B cell (primary cell): ENCODE data around the gene ACCS. TPM values are rescaled to one million over a fixed set of nuclear protein-coding genes. Genes with fewer than 3 reads are reported as not detected.

Source experiments
- ATAC-seq: fragments of 200-7000 bp; cut with Tn5 transposase; one replicate; pipeline ENCODE4 v1.10.0; 2021; ENCODE audit warnings: low read depth, mild to moderate bottlenecking, moderate number of reproducible peaks, moderate library complexity
- CTCF ChIA-PET: fragments of 350-600 bp; sonication (Branson Sonifier 250); formaldehyde crosslinking; loops from one replicate; lab custom pipeline; 2021; ENCODE audit warnings: antibody characterized with exemption, inconsistent platforms; lab: Charles Lee
- POLR2A ChIA-PET: fragments of 350-600 bp; sonication (Branson Sonifier 250); formaldehyde crosslinking; loops from one replicate; lab custom pipeline; 2021; ENCODE audit warnings: antibody characterized with exemption; lab: Charles Lee
- DNase-seq: peaks from one replicate; pipeline ENCODE4 v3.0.0; 2013
- H2AFZ ChIP-seq: 2 replicates; pipeline ENCODE4 v1.6.1; 2012; ENCODE audit warnings: mild to moderate bottlenecking, low read depth, low read length; ENCODE audit not compliant: insufficient read depth, poor library complexity, severe bottlenecking
- H3K27ac ChIP-seq, 2 donors: 1 replicate in 1 of 2; 2 replicates in 1 of 2; pipeline ENCODE4 v1.5.1; 2012 to 2013; ENCODE audit warnings: low read length in 2 of 2, mild to moderate bottlenecking in 2 of 2, moderate library complexity in 1 of 2
- H3K27me3 ChIP-seq, 4 experiments: fragments of 200-600 bp in 1 of 4; sonication (generic) in 1 of 4; replicated peaks in 1 of 4; 1 replicate in 2 of 4; 2 replicates in 2 of 4; pipeline versions ENCODE4 v1.6.1 to v1.7.0; 2013 to 2016; ENCODE audit warnings: low read length in 3 of 4, mild to moderate bottlenecking in 2 of 4, mixed read lengths in 1 of 4, moderate library complexity in 1 of 4; ENCODE audit not compliant: insufficient read depth in 4 of 4, control insufficient read depth in 3 of 4; ENCODE audit errors: control extremely low read depth in 1 of 4
- H3K36me3 ChIP-seq, 2 experiments: replicated peaks in 1 of 2; 1 replicate in 1 of 2; 2 replicates in 1 of 2; pipeline versions ENCODE4 v1.6.1 to v1.7.1; 2013; ENCODE audit warnings: low read length in 1 of 2; ENCODE audit not compliant: insufficient read depth in 2 of 2, control insufficient read depth in 1 of 2; ENCODE audit errors: control extremely low read depth in 1 of 2, extremely low read depth in 1 of 2
- H3K4me1 ChIP-seq, 2 donors: fragments of 200-600 bp in 1 of 2; sonication (generic) in 1 of 2; 1 replicate in 1 of 2; 2 replicates in 1 of 2; pipeline versions ENCODE4 v1.5.1 to v1.6.1; 2013 to 2017; ENCODE audit warnings: low read length in 2 of 2; ENCODE audit not compliant: control insufficient read depth in 2 of 2, insufficient read depth in 2 of 2
- H3K4me2 ChIP-seq: replicated peaks from 2 replicates; pipeline ENCODE3; 2012; ENCODE audit warnings: mild to moderate bottlenecking, low read depth, low read length; ENCODE audit not compliant: poor library complexity, severe bottlenecking
- H3K4me3 ChIP-seq, 5 experiments: fragments of 200-600 bp in 1 of 5; sonication (generic) in 1 of 5; 1 replicate in 3 of 5; 2 replicates in 2 of 5; pipeline versions ENCODE4 v1.5.1 to v1.7.0; 2011 to 2016; ENCODE audit warnings: low read length in 4 of 5, mild to moderate bottlenecking in 4 of 5, low read depth in 2 of 5, control low read depth in 1 of 5, moderate library complexity in 1 of 5; ENCODE audit not compliant: insufficient read depth in 1 of 5; ENCODE audit errors: control extremely low read depth in 1 of 5, extremely low read depth in 1 of 5
- H3K79me2 ChIP-seq: fragments of 200-600 bp; sonication (generic); one replicate; pipeline ENCODE4 v1.6.0; 2016; ENCODE audit warnings: low read length; ENCODE audit not compliant: control insufficient read depth, insufficient read depth
- H3K9ac ChIP-seq: fragments of 200-600 bp; sonication (generic); 2 replicates; pipeline ENCODE4 v1.6.1; 2017; ENCODE audit warnings: mild to moderate bottlenecking, low read length, moderate library complexity
- H3K9me3 ChIP-seq, 3 donors: one replicate each; pipeline versions ENCODE4 v1.6.1 to v1.7.1; 2013; ENCODE audit warnings: low read length in 2 of 3; ENCODE audit not compliant: control insufficient read depth in 2 of 3, insufficient read depth in 1 of 3; ENCODE audit errors: control extremely low read depth in 1 of 3
- H4K20me1 ChIP-seq: 2 replicates; pipeline ENCODE4 v1.6.0; 2012; ENCODE audit warnings: mild to moderate bottlenecking, low read length; ENCODE audit not compliant: insufficient read depth, control insufficient read depth, poor library complexity, severe bottlenecking
- H3K27ac Mint-ChIP-seq: one replicate; pipeline ENCODE4 v1.8.0; 2021; ENCODE audit warnings: mixed read lengths
- H3K27me3 Mint-ChIP-seq: one replicate; pipeline ENCODE4 v1.8.0; 2021; ENCODE audit warnings: mixed read lengths
- H3K4me1 Mint-ChIP-seq: one replicate; pipeline ENCODE4 v1.8.0; 2021; ENCODE audit warnings: mixed read lengths
- H3K4me3 Mint-ChIP-seq: one replicate; pipeline ENCODE4 v1.8.0; 2021; ENCODE audit warnings: mixed read lengths
- H3K9me3 Mint-ChIP-seq: one replicate; pipeline ENCODE4 v1.8.0; 2022; ENCODE audit warnings: mixed read lengths; ENCODE audit not compliant: insufficient read depth
- CTCF ChIP-seq: fragments of 200-600 bp; IDR thresholded peaks from one replicate; pipeline ENCODE4 v1.8.0; 2022; ENCODE audit warnings: antibody characterized with exemption, mild to moderate bottlenecking
- EZH2 ChIP-seq: IDR thresholded peaks from 2 replicates; pipeline ENCODE4 v1.6.1; 2012; ENCODE audit warnings: borderline replicate concordance, low read depth, mild to moderate bottlenecking, moderate library complexity, low read length; ENCODE audit not compliant: insufficient read depth, poor library complexity, severe bottlenecking
- WGBS: methylation state at CpG from one replicate; pipeline ENCODE4 v1.1.5; 2013; ENCODE audit warnings: missing lambda C conversion rate; ENCODE audit not compliant: insufficient coverage; 5-methylcytosine and 5-hydroxymethylcytosine counted together
- intact Hi-C: fragments of 100-400 bp; cut with micrococcal nuclease; formaldehyde crosslinking; loops from one replicate; pipeline ENCODE4 v1.10.0; 2022
- polyA plus RNA-seq: library from polyadenylated mRNA; depleted of rRNA; stranded (reverse); fragments of >200 nt; gene quantifications from 2 replicates; pipeline ENCODE4 v1.2.3, GENCODE V29; 2012
- total RNA-seq, 2 donors: library from RNA; stranded (reverse); fragments of 120-200 nt in 1 of 2; gene quantifications; 1 replicate in 1 of 2; 2 replicates in 1 of 2; pipeline versions ENCODE4 v1.2.3 to v1.2.4, GENCODE V29; 2013 to 2022

Gene ACCS
- total and polyA plus RNA-seq, 2 donors (not counting 1 experiment from before 2014, with no cell fraction given), result 59.5 to 63.2 TPM

- TF ChIP-seq CTCF, result no peak
- TF ChIP-seq EZH2, result no peak
- Histone ChIP-seq H2AFZ (no peak overlapping the region), H3K4me2 (no peak overlapping the region), H3K9ac (no peak overlapping the region), H3K4me1 (no peaks in the 10 kb centered on the region), H3K27me3 (no peaks in the 10 kb centered on the region), H3K36me3 (peaks cover 1 to 11% of the 10 kb centered on the region in 2 experiments), H3K9me3 (no peaks in the 10 kb centered on the region), H3K79me2 (no peaks in the 10 kb centered on the region), H4K20me1 (no peaks in the 10 kb centered on the region), H3K4me3 (no peak overlapping the region), H3K27ac (no peak overlapping the region)
- 96% methylated on average over 7 of the region's 9 CpGs for WGBS
- POLR2A ChIA-PET, result no interaction called here
- no peak for ATAC-seq
- H3K4me1 Mint-ChIP-seq, result no peaks in the 10 kb centered on the region
- DNase-seq, result no peak
- intact Hi-C loops, result no loop called here
- peaks cover 5% of the 10 kb centered on the region for H3K9me3 Mint-ChIP-seq
- no peak overlapping the region for H3K4me3 Mint-ChIP-seq
- H3K27ac Mint-ChIP-seq, result no peak overlapping the region
- CTCF ChIA-PET, result interaction anchor here (0.8 to 2.7 kb wide), 3 partner anchors 14 to 23 kb away, joined by 3 to 10 read pairs (median 6); partner anchors contain the start of genes ACCS and EXT2
- no peaks in the 10 kb centered on the region for H3K27me3 Mint-ChIP-seq
Observed at GRCh38 chr11:44080951-44081350, 14.9 kb downstream of the ACCS start.

DNA sequence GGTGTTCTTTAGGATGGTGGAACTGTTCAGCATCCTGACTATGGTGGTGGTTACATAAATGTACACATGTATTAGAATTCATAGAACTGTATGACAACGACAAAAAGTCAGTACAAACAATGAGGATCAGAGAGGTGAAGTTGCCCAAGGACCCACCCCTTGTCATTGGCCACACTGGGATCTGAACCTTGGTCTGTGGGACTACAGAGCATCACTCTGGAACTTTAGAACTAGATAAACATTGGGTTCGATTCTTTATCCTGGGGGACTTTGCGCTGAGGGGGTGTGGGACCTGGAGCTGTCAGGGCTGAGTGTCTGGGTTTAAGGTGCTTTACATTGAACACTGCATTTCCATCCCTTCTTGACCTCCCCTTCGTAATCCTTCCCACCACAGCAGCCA, 16.6 kb downstream of the ACCS start:
- Histone ChIP-seq H3K9ac (no peak overlapping the region), H3K27ac (no peak overlapping the region), H3K4me2 (no peak overlapping the region), H2AFZ (no peak overlapping the region), H3K79me2 (no peaks in the 10 kb centered on the region), H3K36me3 (peaks cover 1 to 2% of the 10 kb centered on the region in 2 experiments), H3K27me3 (no peaks in the 10 kb centered on the region), H4K20me1 (no peaks in the 10 kb centered on the region), H3K9me3 (no peaks in the 10 kb centered on the region), H3K4me3 (no peak overlapping the region), H3K4me1 (no peaks in the 10 kb centered on the region)
- Mint-ChIP-seq H3K4me1 (no peaks in the 10 kb centered on the region), H3K4me3 (no peak overlapping the region), H3K27me3 (no peaks in the 10 kb centered on the region), H3K9me3 (peaks cover 5% of the 10 kb centered on the region), H3K27ac (no peak overlapping the region)
- ATAC-seq (no peak), DNase-seq (no peak)
- CTCF ChIA-PET, result interaction anchor here (1.4 to 2.7 kb wide), 3 partner anchors 9 to 16 kb away, joined by 4 to 10 read pairs (median 6); partner anchors contain the start of genes ACCS and EXT2
- WGBS, result no CpG with 5 or more reads among the region's 4 CpGs
- TF ChIP-seq EZH2, result no peak
- TF ChIP-seq CTCF, result no peak
- POLR2A ChIA-PET, result no interaction called here
- intact Hi-C loops, result no loop called here
